Epithelial cell of proximal tubule (primary cell): Measurements from ENCODE around the gene LACRT. TPM values are rescaled to one million over a fixed set of nuclear protein-coding genes. Genes with fewer than 3 reads are reported as not detected.
A peak's percentile ranks its signal among the peaks of the same experiment; 100 is the strongest.

Experiments
- DNase-seq: peaks from one replicate; pipeline ENCODE4 v3.0.0-alpha.2; 2011; ENCODE audit warnings: low read depth
- H3K4me3 ChIP-seq: 2 replicates; pipeline ENCODE4 v1.5.1; 2011; ENCODE audit warnings: low read depth, mild to moderate bottlenecking, low read length
- CTCF ChIP-seq: conservative IDR thresholded peaks from 2 replicates; pipeline ENCODE4 v1.5.1; 2012; ENCODE audit warnings: low read depth, mild to moderate bottlenecking, low read length
- total RNA-seq: library from RNA; depleted of rRNA; stranded (reverse); fragments of >200 nt; gene quantifications from 2 replicates; pipeline ENCODE4 v1.2.3, GENCODE V29; 2015

LACRT gene
- total RNA-seq, 1 donor from 2014 or later: not detected

GRCh38 chr12:54586620-54587019 is 48.1 kb downstream of the LACRT start:
- no peak for DNase-seq
- peak overlapping the region; percentile 65 for H3K4me3 ChIP-seq
- no peak for TF ChIP-seq CTCF

GRCh38 chr12:54585243-54585642 is 49.5 kb downstream of the LACRT start:
- H3K4me3 ChIP-seq: no peak overlapping the region
- no peak for TF ChIP-seq CTCF
- no peak for DNase-seq

DNA sequence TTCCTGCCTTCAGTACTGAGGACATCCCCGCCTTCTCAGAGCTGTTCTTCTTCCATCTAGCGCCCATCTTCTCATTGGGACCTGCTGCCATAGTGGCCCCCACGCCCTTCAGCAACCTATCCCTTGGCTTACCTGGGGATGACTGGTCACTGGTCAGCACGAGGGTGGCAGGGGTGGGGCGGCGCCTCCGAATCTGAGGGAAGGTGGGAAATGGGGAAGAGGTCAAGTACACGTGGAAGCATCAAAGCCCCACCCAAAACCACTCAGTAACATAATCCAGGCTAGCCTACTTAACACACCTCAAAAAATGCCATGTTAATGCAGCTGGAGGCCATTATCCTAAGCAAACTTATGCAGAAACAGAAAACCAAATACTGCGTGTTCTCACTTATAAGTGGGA is 50.6 kb downstream of the LACRT start:
- H3K4me3 ChIP-seq: no peak overlapping the region
- DNase-seq: no peak
- TF ChIP-seq CTCF: no peak

DNA sequence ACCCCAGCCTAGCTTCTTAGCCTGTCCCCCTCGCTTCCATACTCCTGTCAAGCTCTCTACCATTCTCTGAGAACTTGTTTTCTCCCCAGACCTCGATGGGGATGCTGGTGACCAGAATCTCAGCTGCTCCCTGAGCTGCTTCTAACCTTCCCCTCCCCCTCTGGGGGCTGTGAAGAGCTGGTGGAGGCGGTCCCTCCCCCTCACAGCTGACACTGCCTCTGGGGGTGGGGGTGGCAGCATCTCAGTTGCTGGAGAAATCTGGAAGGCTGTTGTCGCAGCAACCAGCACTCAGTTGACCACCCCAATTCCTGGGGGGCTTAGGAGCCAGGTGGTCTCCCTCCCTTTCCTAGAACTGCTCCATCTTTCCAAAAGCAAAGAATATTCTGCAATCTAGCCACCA is 51.0 kb downstream of the LACRT start:
- TF ChIP-seq CTCF: no peak
- H3K4me3 ChIP-seq: no peak overlapping the region
- DNase-seq: no peak

GRCh38 chr12:54581412-54581811 is 53.3 kb downstream of the LACRT start:
- no peak for TF ChIP-seq CTCF
- DNase-seq: no peak

More at GRCh38 chr12:54581412-54581811, 53.3 kb downstream of the LACRT start:
- no peak overlapping the region for H3K4me3 ChIP-seq

Other genes with a start within 250 kb of the LACRT start
- gene ITGA5, start 215.6 kb downstream of the LACRT start, total RNA-seq: 84.4 and 116 TPM in 2 replicates
- gene GTSF1, start 161.3 kb downstream of the LACRT start, total RNA-seq: not detected in 2 replicates
- gene NCKAP1L, start 137.1 kb downstream of the LACRT start, total RNA-seq: not detected in 2 replicates
- 0.14 and 0.63 TPM in 2 replicates for gene PDE1B, start 85.3 kb downstream of the LACRT start, total RNA-seq
- 0.87 and 11.1 TPM in 2 replicates for gene PPP1R1A, start 46.2 kb downstream of the LACRT start, total RNA-seq
- not detected in 2 replicates for gene DCD, start 13.5 kb upstream of the LACRT start, total RNA-seq
- gene MUCL1, start 219.6 kb upstream of the LACRT start, total RNA-seq: not detected in 2 replicates